Sigmoid colon (tissue), 7 donors: ENCODE measurements around the gene FAM186B. TPM values are rescaled to one million over a fixed set of nuclear protein-coding genes. Genes with fewer than 3 reads are reported as not detected.

Experiments
- DNase-seq: peaks from one replicate; pipeline ENCODE4 v3.0.0-alpha.2; 2019
- H3K27ac ChIP-seq, 4 donors: fragments of 200-600 bp; sonication (generic); one replicate each; pipeline ENCODE4 v1.5.1; 2016 to 2019; ENCODE audit warnings: mild to moderate bottlenecking in 1 of 4
- H3K27me3 ChIP-seq, 3 donors: fragments of 200-600 bp; sonication (generic); one replicate each; pipeline ENCODE4 v1.5.1; 2019; ENCODE audit warnings: mild to moderate bottlenecking in 1 of 3
- H3K36me3 ChIP-seq, 4 donors: fragments of 200-600 bp; sonication (generic); one replicate each; pipeline ENCODE4 v1.5.1; 2016 to 2019
- H3K4me1 ChIP-seq, 4 donors: fragments of 200-600 bp; sonication (generic); one replicate each; pipeline ENCODE4 v1.5.1; 2017 to 2019
- H3K4me3 ChIP-seq, 4 donors: fragments of 200-600 bp; sonication (generic); one replicate each; pipeline ENCODE4 v1.5.1; 2017 to 2019; ENCODE audit warnings: mild to moderate bottlenecking in 2 of 4, moderate library complexity in 1 of 4
- H3K9me3 ChIP-seq, 4 donors: fragments of 200-600 bp in 3 of 4; sonication (generic) in 3 of 4; one replicate each; pipeline versions ENCODE4 v1.5.1 to v1.6.1; 2013 to 2019
- CTCF ChIP-seq, 4 experiments: fragments of 450-650 bp in 3 of 4; fragments of 200-600 bp in 1 of 4; IDR thresholded peaks; one replicate each; pipeline ENCODE4 v1.5.1; 2016 to 2019; ENCODE audit warnings: antibody characterized with exemption in 4 of 4, mild to moderate bottlenecking in 3 of 4, moderate library complexity in 2 of 4
- EP300 ChIP-seq, 4 donors: sonication (generic); formaldehyde crosslinking; IDR thresholded peaks; one replicate each; pipeline ENCODE4 v1.6.1; 2017; ENCODE audit warnings: antibody characterized with exemption in 4 of 4
- POLR2A ChIP-seq, 2 donors: fragments of 450-650 bp; IDR thresholded peaks; one replicate each; pipeline ENCODE4 v1.6.1; 2016; ENCODE audit warnings: antibody characterized with exemption in 2 of 2, mild to moderate bottlenecking in 2 of 2, moderate library complexity in 2 of 2
- POLR2AphosphoS5 ChIP-seq, 4 donors: sonication (generic); formaldehyde crosslinking; IDR thresholded peaks; one replicate each; pipeline ENCODE4 v1.6.1; 2017; ENCODE audit warnings: antibody characterized with exemption in 4 of 4
- WGBS, 2 donors: extraction: QIAGEN DNeasy Blood & Tissue Kit; methylation state at CpG; one replicate each; pipeline ENCODE4 v1.1.7; 2013; 5-methylcytosine and 5-hydroxymethylcytosine counted together
- intact Hi-C: fragments of 100-400 bp; cut with DNase I; formaldehyde crosslinking; loops from one replicate; pipeline ENCODE4 v1.15.1; 2023
- polyA plus RNA-seq, 3 donors: library from polyadenylated mRNA; stranded (reverse); fragments of 200-250 nt; gene quantifications; one replicate each; pipeline ENCODE4 v1.2.3, GENCODE V29; 2013
- total RNA-seq, 4 donors: library from RNA; depleted of rRNA; stranded (reverse); fragments of >200 nt; gene quantifications; one replicate each; pipeline ENCODE4 v1.1.0, GENCODE V29; 2016
- donor health status: healthy with polysubstance abuse.
- donor health status: Bipolar disorder and iron deficiency.
- donor health status: healthy.

FAM186B gene
- total and polyA plus RNA-seq, 7 donors = 0.16 to 0.54 (median 0.22) TPM; not detected in 4

GRCh38 chr12:49557187-49557916 lies 48.1 kb downstream of the FAM186B start:
- H3K27ac ChIP-seq = no peak overlapping the region
- TF ChIP-seq EP300 (IDR thresholded peaks at IDR 0.05) = no peak
- no peak for TF ChIP-seq POLR2AphosphoS5 (IDR thresholded peaks at IDR 0.05)
- TF ChIP-seq POLR2A (IDR thresholded peaks at IDR 0.05) = no peak
- no peak for TF ChIP-seq CTCF (IDR thresholded peaks at IDR 0.05)
- no peak overlapping the region for H3K4me3 ChIP-seq
- H3K27me3 ChIP-seq = no peaks in the 10 kb centered on the region
- H3K4me1 ChIP-seq = no peaks in the 10 kb centered on the region
- intact Hi-C loops = no loop called here
- H3K9me3 ChIP-seq = no peaks in the 10 kb centered on the region
- H3K36me3 ChIP-seq = peaks cover 23 to 63% (median 41%) of the 10 kb centered on the region in 4 donors
- no peak for DNase-seq
- WGBS, 2 donors = 88 to 89% methylated on average over 18 of the region's 18 CpGs

- H3K36me3 ChIP-seq = peaks cover 15 to 56% (median 33%) of the 10 kb centered on the region in 4 donors
These were observed 48.9 kb downstream of the FAM186B start for GRCh38 chr12:49556391-49557186.

DNA sequence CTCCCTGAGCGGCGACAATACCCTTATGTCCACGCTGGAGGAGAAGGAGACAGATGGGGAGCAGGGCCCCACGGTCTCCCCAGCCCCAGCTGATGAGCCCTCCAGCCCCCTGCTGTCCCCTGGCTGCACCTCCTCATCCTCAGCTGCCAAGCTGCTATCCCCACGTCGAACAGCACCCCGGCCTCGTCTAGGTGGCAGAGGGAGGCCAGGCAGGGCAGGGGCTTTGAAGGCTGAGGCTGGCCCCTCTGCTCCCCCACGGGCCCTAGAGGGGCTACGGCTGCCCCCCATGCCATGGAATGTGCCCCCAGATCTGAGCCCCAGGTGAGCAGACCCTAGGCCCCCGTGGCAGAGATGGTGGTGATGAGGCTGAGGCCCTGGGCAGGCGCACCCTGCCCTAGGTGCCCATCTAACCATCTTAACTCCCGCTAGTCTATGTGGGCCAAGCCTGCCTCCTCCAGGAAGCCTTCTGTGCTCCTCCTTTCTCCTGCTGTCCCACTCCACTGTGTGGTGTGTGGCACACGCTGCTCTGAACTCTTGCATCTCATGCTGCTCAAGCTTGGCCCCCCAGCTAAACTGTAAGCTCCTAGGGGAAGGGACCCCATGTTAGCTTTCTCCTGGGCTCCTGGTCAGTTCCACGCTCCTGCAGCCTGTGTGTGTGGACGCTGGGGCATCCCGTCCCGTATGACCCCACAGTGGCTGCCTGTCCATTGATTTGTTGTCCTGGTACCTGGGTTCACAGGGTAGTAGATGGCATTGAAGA lies 49.6 kb downstream of the FAM186B start:
- 86 to 93% methylated on average over 18 of the region's 18 CpGs for WGBS, 2 donors
- Histone ChIP-seq H3K36me3 (peaks cover 14 to 48% (median 25%) of the 10 kb centered on the region in 4 donors), H3K27ac (no peak overlapping the region), H3K4me1 (no peaks in the 10 kb centered on the region), H3K27me3 (no peaks in the 10 kb centered on the region), H3K4me3 (no peak overlapping the region), H3K9me3 (no peaks in the 10 kb centered on the region)
- intact Hi-C loops = no loop called here
- TF ChIP-seq EP300 (IDR thresholded peaks at IDR 0.05) (no peak), POLR2A (IDR thresholded peaks at IDR 0.05) (no peak), POLR2AphosphoS5 (IDR thresholded peaks at IDR 0.05) (no peak), CTCF (IDR thresholded peaks at IDR 0.05) (no peak)
- DNase-seq = no peak

More at GRCh38 chr12:49556391-49557186, 48.9 kb downstream of the FAM186B start:
- TF ChIP-seq POLR2A (IDR thresholded peaks at IDR 0.05) (no peak), CTCF (IDR thresholded peaks at IDR 0.05) (no peak), EP300 (IDR thresholded peaks at IDR 0.05) (no peak), POLR2AphosphoS5 (IDR thresholded peaks at IDR 0.05) (no peak)
- DNase-seq = no peak
- H3K27me3 ChIP-seq = no peaks in the 10 kb centered on the region
- H3K27ac ChIP-seq = no peak overlapping the region
- intact Hi-C loops = no loop called here
- H3K9me3 ChIP-seq = no peaks in the 10 kb centered on the region
- no peak overlapping the region for H3K4me3 ChIP-seq
- no peaks in the 10 kb centered on the region for H3K4me1 ChIP-seq
- WGBS, 2 donors = 72 to 76% methylated on average over 12 of the region's 12 CpGs

DNA sequence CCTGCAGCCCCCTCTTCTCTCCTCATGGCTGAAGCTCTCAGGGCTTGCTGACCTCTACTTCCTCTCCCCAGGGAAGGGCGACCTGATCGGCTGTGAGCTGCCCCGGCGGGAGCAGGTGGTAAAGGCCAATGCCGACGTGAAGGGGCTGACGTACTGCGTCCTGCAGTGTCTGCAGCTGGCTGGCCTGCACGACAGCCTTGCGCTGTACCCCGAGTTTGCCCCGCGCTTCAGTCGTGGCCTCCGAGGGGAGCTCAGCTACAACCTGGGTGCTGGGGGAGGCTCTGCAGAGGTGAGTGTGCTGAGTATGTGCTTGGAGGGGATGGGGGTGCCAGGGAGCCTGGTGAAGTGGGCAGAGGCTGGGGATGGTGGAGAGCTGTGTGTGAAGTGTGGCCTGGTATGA lies 51.2 kb downstream of the FAM186B start:
- no peak overlapping the region for H3K27ac ChIP-seq
- H3K4me3 ChIP-seq = no peak overlapping the region
- DNase-seq = no peak
- peaks cover 0 to 3% (median 3%) of the 10 kb centered on the region in 4 donors for H3K4me1 ChIP-seq
- H3K36me3 ChIP-seq = peaks cover 11 to 32% (median 15%) of the 10 kb centered on the region in 4 donors
- peaks cover 0 to 3% (median 0%) of the 10 kb centered on the region in 3 donors for H3K27me3 ChIP-seq
- intact Hi-C loops = no loop called here
- no peak for TF ChIP-seq CTCF (IDR thresholded peaks at IDR 0.05)
- 87 to 90% methylated on average over 15 of the region's 15 CpGs for WGBS, 2 donors
- H3K9me3 ChIP-seq = no peaks in the 10 kb centered on the region
